CD4-positive, CD25-positive, alpha-beta regulatory T cell (primary cell): Measurements from ENCODE around the gene MRPL10. TPM values are rescaled to one million over a fixed set of nuclear protein-coding genes. Genes with fewer than 3 reads are reported as not detected.
A peak's percentile ranks its signal among the peaks of the same experiment; 100 is the strongest.

Source experiments
- ATAC-seq, 2 donors: fragments of 150-1000 bp; cut with Tn5 transposase; one replicate each; pipeline ENCODE4 v1.10.0; 2021; ENCODE audit warnings: low read depth in 2 of 2, moderate number of reproducible peaks in 2 of 2, moderate library complexity in 1 of 2
- DNase-seq, 3 donors: peaks; one replicate each; pipeline versions ENCODE4 v3.0.0 to v3.0.0-alpha.2; 2012 to 2022; ENCODE audit warnings: mixed read lengths in 1 of 3
- H3K27ac ChIP-seq: one replicate; pipeline ENCODE4 v1.7.0; 2013; ENCODE audit warnings: mild to moderate bottlenecking, low read length; ENCODE audit not compliant: insufficient read depth, poor library complexity, severe bottlenecking
- H3K27me3 ChIP-seq: one replicate; pipeline ENCODE4 v1.7.0; 2013; ENCODE audit warnings: low read length; ENCODE audit not compliant: control insufficient read depth, insufficient read depth
- H3K36me3 ChIP-seq: one replicate; pipeline ENCODE4 v1.7.0; 2013; ENCODE audit warnings: mild to moderate bottlenecking, low read length, moderate library complexity; ENCODE audit not compliant: control insufficient read depth, insufficient read depth
- H3K4me1 ChIP-seq: 2 replicates; pipeline ENCODE4 v1.7.0; 2013; ENCODE audit warnings: mild to moderate bottlenecking, low read length; ENCODE audit not compliant: insufficient read depth, control insufficient read depth, poor library complexity, severe bottlenecking
- H3K4me3 ChIP-seq: one replicate; pipeline ENCODE4 v1.7.0; 2013; ENCODE audit warnings: low read depth, mild to moderate bottlenecking, low read length, moderate library complexity
- H3K9me3 ChIP-seq, 2 experiments: 1 replicate in 1 of 2; 2 replicates in 1 of 2; pipeline ENCODE4 v1.7.0; 2013; ENCODE audit warnings: low read length in 2 of 2, mild to moderate bottlenecking in 1 of 2, moderate library complexity in 1 of 2; ENCODE audit not compliant: control insufficient read depth in 2 of 2
- H3K27ac Mint-ChIP-seq, 3 donors: one replicate each; pipeline ENCODE4 v1.8.0; 2020 to 2022; ENCODE audit warnings: mild to moderate bottlenecking in 3 of 3, mixed read lengths in 3 of 3, moderate library complexity in 2 of 3
- H3K27me3 Mint-ChIP-seq: one replicate; pipeline ENCODE4 v1.8.0; 2022; ENCODE audit warnings: mild to moderate bottlenecking, mixed read lengths
- H3K36me3 Mint-ChIP-seq: one replicate; pipeline ENCODE4 v1.8.0; 2020; ENCODE audit warnings: mixed read lengths
- H3K4me1 Mint-ChIP-seq, 4 donors: one replicate each; pipeline ENCODE4 v1.8.0; 2020 to 2022; ENCODE audit warnings: mixed read lengths in 4 of 4, mild to moderate bottlenecking in 1 of 4
- H3K4me3 Mint-ChIP-seq, 4 donors: one replicate each; pipeline ENCODE4 v1.8.0; 2020 to 2022; ENCODE audit warnings: mild to moderate bottlenecking in 4 of 4, mixed read lengths in 4 of 4, moderate library complexity in 3 of 4
- H3K9me3 Mint-ChIP-seq, 7 donors: one replicate each; pipeline ENCODE4 v1.8.0; 2020 to 2022; ENCODE audit warnings: mixed read lengths in 7 of 7, mild to moderate bottlenecking in 3 of 7, moderate library complexity in 2 of 7
- polyA plus RNA-seq, 4 donors: library from polyadenylated mRNA; unstranded; fragments of 300-500 nt; fragmentation: Illumina TruSeq; gene quantifications; one replicate each; pipeline ENCODE4 v1.2.3, GENCODE V29; 2021
- total RNA-seq: library from RNA; stranded (reverse); gene quantifications from one replicate; pipeline ENCODE4 v1.2.3, GENCODE V29; 2022

The MRPL10 gene
- total and polyA plus RNA-seq, 5 donors from 2014 or later = 40.8 to 58.8 (median 52.0) TPM

GRCh38 chr17:47866941-47867340 lies 35.6 kb upstream of the MRPL10 start:
- Histone ChIP-seq H3K27ac (no peak overlapping the region), H3K4me1 (peaks cover 16% of the 10 kb centered on the region), H3K4me3 (no peak overlapping the region), H3K9me3 (no peaks in the 10 kb centered on the region), H3K27me3 (peaks cover 11% of the 10 kb centered on the region), H3K36me3 (no peaks in the 10 kb centered on the region)
- Mint-ChIP-seq H3K4me1 (peaks cover 0 to 18% (median 8%) of the 10 kb centered on the region in 4 donors), H3K4me3 (no peak overlapping the region), H3K27ac (peak overlapping the region in 1 of 3 donors; percentile 31), H3K9me3 (peaks cover 0 to 1% (median 0%) of the 10 kb centered on the region in 7 donors), H3K36me3 (no peaks in the 10 kb centered on the region), H3K27me3 (peaks cover 32% of the 10 kb centered on the region)
- DNase-seq (no peak), ATAC-seq (no peak)

DNA sequence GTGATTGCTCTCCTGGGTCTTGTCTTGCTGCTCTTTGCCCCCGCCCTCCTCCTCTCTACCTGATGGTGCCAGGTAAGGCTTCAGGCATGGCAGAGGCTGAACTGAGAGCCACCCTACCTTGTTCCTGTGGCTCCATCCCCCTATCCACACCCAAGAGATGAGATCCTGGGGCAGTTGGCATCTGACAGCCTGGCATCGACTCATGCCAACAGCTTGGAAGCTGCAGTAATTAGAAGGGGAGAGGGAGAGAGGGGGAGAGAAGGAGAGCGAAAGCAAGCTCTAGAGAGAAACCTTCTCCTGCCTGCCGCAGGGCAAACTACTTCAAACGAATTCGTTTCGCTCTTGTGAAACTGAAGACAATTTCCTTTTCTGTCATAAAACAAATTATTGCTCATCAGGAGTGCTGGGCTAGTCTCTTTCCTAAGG lies 33.5 kb upstream of the MRPL10 start:
- H3K4me3 ChIP-seq = no peak overlapping the region
- H3K36me3 Mint-ChIP-seq = no peaks in the 10 kb centered on the region
- H3K27ac Mint-ChIP-seq = peak overlapping the region in 1 of 3 donors; percentile 42
- H3K27me3 Mint-ChIP-seq = peaks cover 14% of the 10 kb centered on the region
- H3K4me3 Mint-ChIP-seq = peak overlapping the region in 1 of 4 donors; percentile 31
- no peaks in the 10 kb centered on the region for H3K36me3 ChIP-seq
- peak in 1 of 3 donors; percentile 54 for DNase-seq
- H3K9me3 ChIP-seq = no peaks in the 10 kb centered on the region
- no peak for ATAC-seq
- peaks cover under 1% of the 10 kb centered on the region for H3K27me3 ChIP-seq
- no peaks in the 10 kb centered on the region for H3K9me3 Mint-ChIP-seq
- H3K4me1 Mint-ChIP-seq = peaks cover 0 to 18% (median 8%) of the 10 kb centered on the region in 4 donors
- H3K27ac ChIP-seq = no peak overlapping the region
- peaks cover 16% of the 10 kb centered on the region for H3K4me1 ChIP-seq

DNA sequence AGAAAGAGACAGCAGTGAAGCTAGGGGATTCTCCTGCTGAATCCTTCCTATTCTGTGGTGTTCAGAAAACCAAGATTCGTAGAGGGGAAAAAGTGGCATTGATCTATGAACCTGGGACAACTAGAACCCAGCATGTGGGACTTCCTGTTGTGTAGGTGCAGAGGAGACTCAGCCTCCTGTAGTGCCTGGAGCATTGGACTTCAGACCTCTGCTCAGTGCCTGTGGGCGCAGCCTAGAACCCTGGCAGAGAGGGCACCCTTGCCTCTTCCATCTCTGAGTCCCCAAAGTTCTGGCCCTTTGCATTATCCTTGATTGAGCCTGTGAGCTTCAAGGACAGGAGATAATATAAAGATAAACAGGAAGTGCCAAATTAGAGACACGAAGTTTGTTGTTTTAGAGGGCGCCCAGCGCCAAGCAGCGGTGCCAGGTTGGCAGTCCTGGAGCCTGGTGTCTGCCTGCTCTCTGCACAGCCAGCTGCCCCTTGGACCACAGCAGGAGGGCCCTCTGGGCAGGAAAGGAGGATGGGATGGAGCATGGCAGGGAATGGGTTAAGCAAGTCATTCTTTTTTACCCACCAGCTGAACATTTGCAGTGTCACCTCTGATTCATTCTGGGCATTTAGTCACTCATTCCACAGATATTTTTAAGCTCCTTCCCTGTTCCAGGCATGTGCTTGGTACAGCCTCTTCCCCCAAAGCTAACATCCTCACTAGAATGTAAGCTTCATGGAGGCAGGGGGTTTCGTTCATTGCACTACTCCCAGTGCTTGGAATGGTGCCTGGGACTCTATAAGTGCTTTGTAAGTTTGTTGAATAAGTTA lies 31.5 kb upstream of the MRPL10 start:
- Histone ChIP-seq H3K27ac (no peak overlapping the region), H3K36me3 (no peaks in the 10 kb centered on the region), H3K9me3 (no peaks in the 10 kb centered on the region), H3K27me3 (no peaks in the 10 kb centered on the region), H3K4me1 (peaks cover 16% of the 10 kb centered on the region), H3K4me3 (no peak overlapping the region)
- ATAC-seq (no peak), DNase-seq (no peak)
- Mint-ChIP-seq H3K27ac (peak overlapping the region in 2 of 3 donors; percentile 54 to 55), H3K36me3 (no peaks in the 10 kb centered on the region), H3K4me1 (peaks cover 0 to 18% (median 8%) of the 10 kb centered on the region in 4 donors), H3K27me3 (peaks cover 15% of the 10 kb centered on the region), H3K4me3 (no peak overlapping the region), H3K9me3 (peaks cover 0 to 2% (median 0%) of the 10 kb centered on the region in 7 donors)

- DNase-seq = no peak
- H3K4me1 Mint-ChIP-seq = peaks cover 0 to 17% (median 6%) of the 10 kb centered on the region in 4 donors
- H3K27ac Mint-ChIP-seq = no peak overlapping the region
- Histone ChIP-seq H3K27me3 (no peaks in the 10 kb centered on the region), H3K4me1 (peaks cover 16% of the 10 kb centered on the region), H3K36me3 (no peaks in the 10 kb centered on the region), H3K9me3 (no peaks in the 10 kb centered on the region), H3K4me3 (no peak overlapping the region), H3K27ac (no peak overlapping the region)
- H3K9me3 Mint-ChIP-seq = peaks cover 0 to 2% (median 0%) of the 10 kb centered on the region in 7 donors
- no peak overlapping the region for H3K4me3 Mint-ChIP-seq
- H3K27me3 Mint-ChIP-seq = peaks cover 29% of the 10 kb centered on the region
- no peak for ATAC-seq
- no peaks in the 10 kb centered on the region for H3K36me3 Mint-ChIP-seq
Observed at GRCh38 chr17:47860386-47860785, 29.0 kb upstream of the MRPL10 start.

- Mint-ChIP-seq H3K36me3 (no peaks in the 10 kb centered on the region), H3K9me3 (peaks cover 0 to 2% (median 0%) of the 10 kb centered on the region in 7 donors), H3K27me3 (peaks cover 48% of the 10 kb centered on the region), H3K27ac (no peak overlapping the region), H3K4me3 (no peak overlapping the region), H3K4me1 (peaks cover 0 to 4% (median 0%) of the 10 kb centered on the region in 4 donors)
- no peaks in the 10 kb centered on the region for H3K9me3 ChIP-seq
- peaks cover 5% of the 10 kb centered on the region for H3K4me1 ChIP-seq
- no peak overlapping the region for H3K27ac ChIP-seq
- no peaks in the 10 kb centered on the region for H3K36me3 ChIP-seq
- no peak overlapping the region for H3K4me3 ChIP-seq
- ATAC-seq = no peak
- no peak for DNase-seq
- peaks cover 20% of the 10 kb centered on the region for H3K27me3 ChIP-seq
Observed at GRCh38 chr17:47857551-47858455, 26.5 kb upstream of the MRPL10 start.

- H3K27me3 Mint-ChIP-seq = peaks cover 58% of the 10 kb centered on the region
- Histone ChIP-seq H3K4me3 (no peak overlapping the region), H3K27ac (no peak overlapping the region), H3K27me3 (peaks cover 24% of the 10 kb centered on the region), H3K9me3 (no peaks in the 10 kb centered on the region), H3K4me1 (peaks cover 3% of the 10 kb centered on the region), H3K36me3 (no peaks in the 10 kb centered on the region)
- DNase-seq (no peak), ATAC-seq (no peak)
- peaks cover 0 to 7% (median 4%) of the 10 kb centered on the region in 4 donors for H3K4me1 Mint-ChIP-seq
- no peaks in the 10 kb centered on the region for H3K36me3 Mint-ChIP-seq
- no peak overlapping the region for H3K27ac Mint-ChIP-seq
- no peak overlapping the region for H3K4me3 Mint-ChIP-seq
- peaks cover 0 to 4% (median 0%) of the 10 kb centered on the region in 7 donors for H3K9me3 Mint-ChIP-seq
Observed at GRCh38 chr17:47856830-47857229, 25.5 kb upstream of the MRPL10 start.

GRCh38 chr17:47855737-47856136 lies 24.4 kb upstream of the MRPL10 start:
- Histone ChIP-seq H3K27me3 (peaks cover 24% of the 10 kb centered on the region), H3K27ac (no peak overlapping the region), H3K9me3 (no peaks in the 10 kb centered on the region), H3K36me3 (no peaks in the 10 kb centered on the region), H3K4me1 (peaks cover 14% of the 10 kb centered on the region), H3K4me3 (no peak overlapping the region)
- Mint-ChIP-seq H3K27me3 (peaks cover 61% of the 10 kb centered on the region), H3K9me3 (peaks cover 0 to 4% (median 0%) of the 10 kb centered on the region in 7 donors), H3K36me3 (no peaks in the 10 kb centered on the region), H3K27ac (no peak overlapping the region), H3K4me3 (no peak overlapping the region), H3K4me1 (peaks cover 0 to 11% (median 6%) of the 10 kb centered on the region in 4 donors)
- DNase-seq = no peak
- ATAC-seq = no peak
